Renal cortex interstitium (tissue), 11 donors: ENCODE measurements around the gene CTBP2. TPM values are rescaled to one million over a fixed set of nuclear protein-coding genes. Genes with fewer than 3 reads are reported as not detected.

ENCODE experiments used
- DNase-seq, 11 donors: peaks; one replicate each; pipeline ENCODE4 v3.0.0-alpha.2; 2013; ENCODE audit warnings: low read depth in 9 of 11, low spot score in 4 of 11; ENCODE audit errors: extremely low read depth in 1 of 11
- polyA plus RNA-seq, 3 donors: library from polyadenylated mRNA; unstranded; fragments of 120-200 nt; gene quantifications; one replicate each; pipeline ENCODE4 v1.2.1, GENCODE V29; 2013; ENCODE audit not compliant: insufficient read length in 3 of 3

Gene CTBP2
- polyA plus RNA-seq, 3 donors: 89.2 to 101 (median 93.0) TPM

DNA sequence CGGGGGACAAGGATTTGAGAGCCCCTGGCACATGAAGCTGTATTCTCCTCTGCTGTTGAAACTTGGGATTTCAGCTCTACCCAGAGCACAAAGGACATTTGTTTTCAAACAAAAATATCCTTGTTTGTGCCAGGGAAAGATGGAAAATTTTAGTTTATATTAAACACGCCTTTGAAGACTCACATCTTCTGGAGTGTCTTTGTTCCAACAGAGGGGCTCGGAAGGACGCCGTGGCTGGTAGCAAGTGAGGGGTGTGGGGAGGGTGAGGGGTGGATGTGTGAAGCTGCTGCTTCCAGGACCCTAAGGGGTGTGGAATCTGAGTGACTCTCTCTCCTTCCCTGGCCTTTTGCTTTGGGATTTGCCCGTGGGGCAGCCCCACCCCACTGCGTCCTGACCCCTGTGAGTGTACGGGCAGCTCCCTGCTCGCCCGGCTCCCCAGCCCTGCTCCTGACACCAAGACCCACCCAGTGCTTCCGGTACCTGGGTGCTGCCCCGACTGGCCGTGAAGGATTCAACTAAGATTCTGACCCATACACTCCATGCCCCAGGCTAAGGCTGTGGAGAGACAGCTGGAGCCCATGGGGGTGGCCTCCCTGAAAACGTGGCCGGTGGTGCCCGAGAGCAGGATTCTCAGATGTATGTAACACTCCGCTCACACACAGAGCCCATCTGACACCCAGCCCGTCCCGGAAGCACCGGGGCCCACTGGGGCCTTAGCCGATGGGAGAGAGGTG, 158.9 kb downstream of the CTBP2 start:
- no peak for DNase-seq

- no peak for DNase-seq
Measured at GRCh38 chr10:125000366-125001312, 159.7 kb downstream of the CTBP2 start.

DNA sequence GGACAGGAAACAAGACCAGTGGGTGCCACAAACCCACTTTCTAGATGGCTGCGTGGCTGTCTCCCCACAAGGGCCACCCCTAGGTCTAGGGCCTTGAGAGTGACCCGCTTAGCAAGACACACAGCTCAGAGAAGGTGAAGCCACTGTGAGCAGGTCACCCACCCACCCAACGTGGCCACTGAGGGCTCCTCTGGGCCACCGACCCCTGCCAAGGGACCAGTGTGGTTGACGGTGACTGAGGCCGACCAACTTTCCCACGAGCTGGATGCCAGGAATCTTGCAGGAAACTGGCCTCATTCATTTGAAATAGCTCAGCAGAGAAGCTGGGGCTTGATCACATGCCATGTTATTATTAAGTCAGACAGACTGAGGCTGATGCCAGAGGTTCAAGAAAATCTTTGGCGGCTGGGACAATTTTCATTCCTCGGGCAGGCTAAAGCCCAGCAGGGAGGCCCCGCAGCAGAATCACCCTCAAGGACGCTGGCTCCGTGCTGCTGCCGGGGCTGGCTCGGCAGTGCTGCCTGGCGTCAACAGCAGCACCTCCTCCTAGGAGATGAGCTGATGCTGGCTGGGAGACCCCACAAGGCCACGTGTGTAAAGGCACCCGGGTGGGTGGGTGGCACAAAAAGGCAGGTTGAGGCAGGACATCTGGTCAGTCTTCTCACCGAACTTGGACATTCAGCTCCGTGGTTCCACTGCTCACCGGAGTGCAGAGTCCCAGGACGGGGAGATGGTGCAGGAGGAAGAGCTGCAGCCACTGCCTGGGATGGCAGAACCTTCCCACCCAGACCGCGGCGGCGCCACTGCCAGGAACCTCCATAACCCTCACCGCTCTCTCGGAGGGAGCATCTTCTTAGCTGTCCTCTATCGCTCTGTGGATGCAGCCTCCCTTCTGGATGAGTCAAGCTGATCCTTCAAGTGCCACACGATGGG, 160.7 kb downstream of the CTBP2 start:
- DNase-seq: no peak

- DNase-seq: no peak
Measured at GRCh38 chr10:124998624-124999291, 161.6 kb downstream of the CTBP2 start.

DNA sequence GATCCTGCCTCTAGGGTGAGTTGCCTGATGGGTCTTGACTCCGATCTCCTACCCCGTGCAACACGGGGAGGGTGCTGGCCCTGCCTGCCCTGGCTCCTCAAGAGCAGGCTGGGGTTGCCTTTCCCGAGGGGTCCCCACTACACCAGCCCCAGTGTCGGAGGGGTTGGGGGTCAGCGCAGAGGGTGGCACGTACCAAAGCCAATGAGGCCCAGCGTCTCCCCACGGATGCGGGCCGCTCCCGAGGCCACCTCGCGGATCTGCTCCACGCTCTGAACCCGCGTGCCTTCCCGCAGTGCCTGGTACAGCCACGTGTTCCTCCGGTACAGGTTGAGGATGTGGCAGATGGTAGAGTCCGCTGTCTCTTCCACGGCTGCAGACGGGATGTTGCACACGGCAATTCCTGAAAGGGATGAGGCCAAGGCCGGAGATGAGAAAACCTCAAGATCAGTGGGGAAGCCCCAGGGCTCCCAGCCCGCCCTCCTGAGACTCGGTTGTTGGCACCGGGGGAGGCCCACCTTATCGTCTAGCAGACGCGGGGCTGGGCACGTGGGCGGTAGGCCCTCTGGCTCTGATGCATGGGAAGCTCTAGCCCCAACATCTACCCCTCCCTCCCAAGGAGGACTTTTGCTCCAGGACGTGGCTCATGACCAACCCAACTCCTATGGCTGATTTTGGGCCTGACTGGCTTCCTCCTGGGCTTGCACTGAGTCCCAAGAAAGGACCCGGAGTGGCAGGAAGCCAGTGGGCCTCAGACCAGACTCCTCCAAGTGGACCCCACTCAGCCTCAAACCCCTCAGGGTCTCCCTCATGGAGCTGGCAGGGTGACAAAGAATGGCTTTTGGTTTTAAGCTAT, 162.4 kb downstream of the CTBP2 start:
- DNase-seq: no peak

DNA sequence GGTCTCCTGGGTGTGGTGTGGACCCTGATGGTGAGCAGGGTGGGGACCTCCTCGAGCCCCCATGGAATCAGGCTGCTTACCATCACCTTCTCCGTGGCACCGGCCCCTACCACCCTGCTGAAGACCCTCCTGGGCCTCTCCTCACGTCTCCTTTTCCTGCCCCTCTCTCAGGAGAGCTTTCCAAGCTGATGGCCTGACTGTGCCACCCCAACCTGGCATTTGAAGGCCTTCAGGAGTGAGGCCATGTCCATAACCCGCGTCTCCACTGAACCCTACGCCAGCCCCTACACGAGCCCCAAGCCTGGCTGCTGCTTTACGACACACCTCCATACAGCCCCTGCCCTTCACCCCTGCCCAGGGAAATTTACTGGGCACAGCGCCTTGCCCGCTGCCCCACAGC, 163.1 kb downstream of the CTBP2 start:
- no peak for DNase-seq

- DNase-seq: no peak
Measured at GRCh38 chr10:124996854-124997215, 163.5 kb downstream of the CTBP2 start.

DNA sequence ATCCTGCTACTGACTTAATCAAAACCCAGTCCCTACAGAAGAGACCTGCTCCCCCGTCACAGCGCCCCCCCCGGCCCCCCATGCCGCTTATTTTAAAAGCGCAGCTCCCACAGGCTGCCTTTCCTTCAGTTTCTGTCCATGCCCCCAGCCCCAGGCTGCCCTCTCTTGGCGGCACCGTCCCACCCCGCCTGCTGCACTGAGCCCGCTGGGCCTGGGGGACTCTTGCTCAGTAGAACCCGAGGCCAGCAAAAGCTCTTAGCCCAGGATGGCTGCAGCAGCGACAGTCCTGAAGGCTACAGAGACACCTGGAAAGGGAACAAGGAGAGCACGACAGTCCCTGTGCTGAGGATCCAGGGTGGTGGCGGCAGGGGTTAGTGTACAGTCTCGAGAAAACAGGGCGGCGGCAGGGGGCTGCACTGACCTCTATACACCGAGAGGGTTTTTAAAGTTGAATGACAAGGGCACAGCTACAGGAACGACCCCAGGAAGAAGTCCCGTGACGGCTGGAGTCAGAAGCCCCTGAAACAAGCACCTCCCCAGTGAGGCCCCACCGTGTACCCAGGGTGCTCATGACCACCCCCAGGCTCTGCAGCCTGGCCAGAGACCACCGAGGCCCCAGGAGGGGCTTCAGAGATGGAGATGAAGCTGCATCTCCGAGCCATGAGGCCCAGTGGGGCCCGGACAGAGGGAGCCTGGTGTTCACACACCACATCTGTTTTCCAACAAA, 164.1 kb downstream of the CTBP2 start:
- DNase-seq: no peak

GRCh38 chr10:124995605-124996004, 164.8 kb downstream of the CTBP2 start:
- no peak for DNase-seq

DNA sequence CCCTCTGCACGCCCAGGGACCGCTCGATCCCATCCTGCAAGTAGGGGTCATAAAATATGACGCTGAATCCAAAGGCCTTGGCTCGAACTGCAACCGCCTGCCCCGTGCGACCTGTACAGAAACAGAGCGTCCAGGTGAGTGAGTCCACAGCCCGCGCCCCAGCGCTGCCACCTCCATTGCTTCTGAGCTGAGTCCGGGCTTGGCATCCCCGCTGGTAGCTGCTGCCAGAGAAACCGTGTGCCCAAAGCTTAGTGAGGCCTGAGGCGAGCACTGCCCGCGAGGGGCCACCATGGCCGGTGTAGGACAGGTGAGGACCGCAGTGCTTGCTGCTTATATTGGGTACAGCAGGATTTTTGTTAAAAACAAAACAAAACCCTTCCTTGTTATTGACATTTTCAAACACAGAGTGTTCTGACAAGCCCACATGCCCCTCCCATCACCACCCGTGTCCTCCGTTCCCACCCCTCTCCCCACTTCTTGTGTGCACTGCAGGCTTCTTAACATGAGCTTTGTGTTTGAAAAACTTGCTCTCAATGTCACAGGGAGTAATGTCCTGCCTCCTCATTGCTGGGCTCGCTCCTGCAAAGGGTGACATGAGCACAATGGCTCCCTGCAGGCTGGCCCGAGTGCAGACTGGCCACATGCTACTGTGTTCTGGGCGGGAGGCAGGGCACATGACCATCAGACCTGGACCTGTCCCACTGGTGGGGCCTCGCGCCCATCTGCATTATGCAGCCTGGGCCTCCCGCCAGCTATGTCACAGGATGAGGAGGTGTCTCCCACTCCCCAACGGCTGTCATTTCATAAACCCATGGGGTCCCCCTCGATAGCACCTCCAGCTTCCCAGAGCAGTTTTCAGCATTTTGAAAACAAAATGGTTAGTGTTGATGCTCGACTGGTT, 165.5 kb downstream of the CTBP2 start:
- DNase-seq: no peak

DNA sequence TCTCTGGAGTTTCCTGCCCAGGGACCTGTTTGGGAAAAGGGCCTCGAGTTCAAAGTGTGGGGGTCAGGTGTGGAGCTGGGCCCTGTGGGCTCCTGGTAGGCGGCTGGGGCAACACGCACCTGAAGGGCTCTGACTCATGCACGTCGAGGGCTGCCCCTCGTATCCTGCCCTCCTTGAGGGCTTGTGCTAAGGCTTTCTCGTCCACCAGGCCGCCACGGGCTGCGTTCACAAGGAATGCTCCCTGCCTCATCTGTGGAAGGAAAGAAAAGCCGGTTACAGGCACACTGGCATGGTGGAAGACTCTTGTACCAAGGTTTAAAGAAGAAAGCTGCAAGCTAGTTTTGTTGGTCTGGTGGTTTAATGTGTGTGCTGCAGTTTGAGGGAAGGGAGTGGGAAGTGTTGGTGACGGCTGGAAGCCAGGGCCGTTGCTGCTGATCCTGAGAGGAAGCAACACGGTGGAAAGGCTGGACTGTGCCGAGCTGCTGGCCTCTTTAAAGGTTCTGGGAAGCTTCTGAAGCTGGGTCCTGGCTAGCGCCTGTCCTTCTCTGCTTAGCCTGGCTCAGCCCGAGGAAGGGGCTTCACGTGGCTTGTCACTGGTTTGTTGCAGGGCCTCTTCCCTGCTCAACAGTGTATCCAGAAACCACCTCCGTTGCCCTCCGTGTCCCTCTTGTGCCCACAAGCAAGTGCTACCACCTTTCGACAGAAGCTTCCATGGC, 166.5 kb downstream of the CTBP2 start:
- no peak for DNase-seq

GRCh38 chr10:124993345-124993708, 167.0 kb downstream of the CTBP2 start:
- DNase-seq: no peak

DNA sequence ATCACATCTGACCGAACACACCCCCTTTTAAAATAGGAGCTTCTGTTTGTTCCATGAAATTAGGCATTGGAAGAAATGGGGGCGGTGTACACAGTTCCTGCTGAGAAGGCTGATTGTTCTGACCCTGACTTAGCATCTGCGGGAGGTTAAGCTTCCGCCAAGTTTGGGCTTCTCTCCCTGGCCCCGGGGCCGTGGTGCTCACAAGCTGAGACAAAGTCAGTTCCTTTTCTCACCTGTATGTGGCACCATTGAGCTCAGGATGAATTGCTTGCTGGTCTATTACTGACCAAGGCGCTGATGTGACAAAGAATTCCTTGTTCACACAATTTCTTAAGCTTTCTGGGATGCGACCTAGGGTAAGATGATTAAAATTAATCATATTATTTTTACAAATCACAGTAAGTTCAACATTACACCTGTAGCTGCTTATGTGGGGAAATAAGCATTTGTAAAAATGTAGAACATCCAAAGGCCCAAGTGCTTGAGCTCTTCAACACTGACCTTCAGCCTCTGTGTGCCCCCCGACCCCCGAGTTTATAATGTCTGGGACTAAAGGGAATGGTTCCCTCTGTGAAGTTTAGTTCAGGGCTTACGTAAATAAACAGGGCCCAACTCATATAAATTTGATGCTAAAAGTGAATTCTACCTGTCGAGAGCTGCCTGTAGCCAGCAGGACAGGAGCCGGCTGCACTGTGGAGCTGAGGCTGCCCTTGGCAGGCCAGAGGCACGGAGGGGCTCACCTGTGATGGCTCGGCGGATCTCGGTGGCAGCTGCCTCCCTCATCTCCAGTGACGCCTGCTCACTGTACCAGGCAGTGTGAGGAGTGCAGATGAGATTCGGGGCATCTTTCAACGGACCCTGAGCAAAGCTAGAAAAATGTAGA, 167.7 kb downstream of the CTBP2 start:
- peak in 5 of 11 donors; percentile 30 to 37 (median 32) for DNase-seq

GRCh38 chr10:124991835-124992234, 168.5 kb downstream of the CTBP2 start:
- DNase-seq: no peak
